Measurements from ENCODE around the gene FBXO8. TPM values are rescaled to one million over a fixed set of nuclear protein-coding genes. Genes with fewer than 3 reads are reported as not detected.

Gene FBXO8
- total RNA-seq, 1 donor from 2014 or later = 18.1 TPM

DNA sequence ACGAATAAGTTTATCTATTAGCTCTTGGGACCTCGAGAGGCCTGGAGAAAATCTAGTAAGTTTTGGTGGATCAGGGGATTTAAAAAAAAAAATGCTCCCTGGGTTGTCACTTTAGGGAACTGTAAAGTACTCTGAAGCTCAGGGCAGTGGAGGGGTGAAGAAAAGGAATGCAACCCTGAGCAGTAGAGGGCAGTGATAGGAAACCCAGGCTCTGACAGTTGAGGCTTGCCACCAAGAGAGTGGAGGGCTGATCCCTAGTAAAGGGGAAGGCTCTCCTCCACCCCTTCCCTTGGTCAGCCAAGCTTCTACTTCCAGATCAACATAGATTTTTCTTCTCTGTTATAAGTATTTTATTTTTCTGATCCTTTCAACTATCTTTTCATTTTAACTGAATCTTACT is 73.1 kb downstream of the FBXO8 start:
- no peak overlapping the region for H3K4me3 Mint-ChIP-seq
- H3K9me3 Mint-ChIP-seq = peaks cover 8% of the 10 kb centered on the region
- peaks cover 23% of the 10 kb centered on the region for H3K4me1 Mint-ChIP-seq (ENCODE audit: low read depth)
- no peak for DNase-seq (ENCODE audit: low spot score)
- no peaks in the 10 kb centered on the region for H3K36me3 Mint-ChIP-seq (ENCODE audit: low read depth)
- intact Hi-C loops (cut with micrococcal nuclease) = no loop called here
- H3K27me3 Mint-ChIP-seq (ENCODE audit: insufficient read depth) = peaks cover 70% of the 10 kb centered on the region
- no peak overlapping the region for H3K27ac Mint-ChIP-seq

DNA sequence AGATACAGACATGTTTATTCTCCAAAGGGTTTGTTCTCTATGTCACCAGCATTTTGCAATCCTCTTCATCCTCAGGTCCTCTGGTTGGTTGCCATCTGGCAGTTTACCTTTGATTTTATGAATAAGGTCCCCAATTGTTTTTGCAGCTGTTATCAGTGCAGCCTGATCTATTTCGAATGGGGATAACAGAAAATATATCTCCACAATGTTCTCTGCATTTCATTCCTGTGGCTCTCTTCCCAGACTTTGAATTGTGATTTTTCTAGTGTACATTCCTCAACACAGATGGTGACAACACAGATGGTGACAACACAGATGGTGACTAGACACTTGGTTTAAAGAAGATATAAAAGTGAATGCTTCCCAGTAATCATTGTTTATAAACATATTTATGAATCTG is 74.1 kb downstream of the FBXO8 start:
- intact Hi-C loops (cut with micrococcal nuclease) = no loop called here
- DNase-seq (ENCODE audit: low spot score) = no peak
- Mint-ChIP-seq H3K36me3 (ENCODE audit: low read depth) (no peaks in the 10 kb centered on the region), H3K27ac (no peak overlapping the region), H3K27me3 (ENCODE audit: insufficient read depth) (peaks cover 68% of the 10 kb centered on the region), H3K9me3 (peaks cover 4% of the 10 kb centered on the region), H3K4me1 (ENCODE audit: low read depth) (peaks cover 17% of the 10 kb centered on the region), H3K4me3 (no peak overlapping the region)

DNA sequence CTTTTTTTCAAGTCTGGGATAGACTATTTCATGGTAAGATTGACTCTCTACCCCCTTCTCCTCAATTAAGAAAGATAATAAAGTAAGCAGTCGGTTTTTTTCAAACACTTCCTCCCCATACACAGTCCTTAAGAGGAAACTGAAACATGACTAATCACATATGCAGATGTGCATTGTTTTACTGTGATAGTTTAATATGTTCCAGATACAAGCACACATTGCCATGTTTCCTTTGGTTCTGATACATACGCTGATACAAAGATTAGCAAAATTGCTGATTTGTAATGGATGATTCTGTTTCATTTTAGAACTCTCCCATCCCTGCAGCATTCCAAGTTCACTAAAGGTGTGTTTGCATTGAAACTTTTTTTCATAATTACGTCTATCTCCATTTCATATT is 76.1 kb downstream of the FBXO8 start:
- Mint-ChIP-seq H3K4me3 (no peak overlapping the region), H3K36me3 (ENCODE audit: low read depth) (no peaks in the 10 kb centered on the region), H3K27ac (no peak overlapping the region), H3K4me1 (ENCODE audit: low read depth) (peaks cover 11% of the 10 kb centered on the region), H3K27me3 (ENCODE audit: insufficient read depth) (peaks cover 53% of the 10 kb centered on the region), H3K9me3 (no peaks in the 10 kb centered on the region)
- no peak for DNase-seq (ENCODE audit: low spot score)
- intact Hi-C loops (cut with micrococcal nuclease) = no loop called here

DNA sequence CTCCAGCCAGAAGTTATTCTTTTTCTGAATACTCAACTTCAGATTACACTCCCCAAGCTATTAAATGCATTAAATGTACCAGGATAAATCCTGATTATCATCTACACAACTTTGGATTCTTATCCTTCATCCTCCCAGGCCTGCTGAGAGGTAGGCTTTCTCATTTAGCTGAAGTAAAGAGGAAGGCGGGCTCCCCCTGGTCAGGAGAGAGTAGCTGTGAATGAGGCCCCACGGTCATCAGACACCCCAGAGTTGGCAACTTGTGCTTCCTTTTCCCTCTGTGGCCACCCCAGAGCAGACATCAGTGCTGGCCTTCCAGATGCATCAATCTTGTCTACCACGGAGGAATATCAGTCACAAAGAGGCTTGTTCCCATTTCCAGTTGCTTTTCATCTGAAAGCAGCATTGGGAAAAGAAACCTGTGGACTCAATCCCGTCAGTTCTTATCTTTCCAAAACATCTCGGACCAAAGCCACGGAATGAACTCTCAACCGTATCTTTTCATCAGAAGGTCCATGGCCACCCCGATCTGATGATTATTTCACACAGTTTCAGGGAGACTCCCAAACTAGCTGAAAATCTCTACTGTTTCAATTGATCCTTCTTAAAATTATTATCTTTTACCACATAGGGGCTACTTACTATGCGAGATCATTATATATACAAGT is 79.2 kb downstream of the FBXO8 start:
- Mint-ChIP-seq H3K4me1 (ENCODE audit: low read depth) (no peaks in the 10 kb centered on the region), H3K27me3 (ENCODE audit: insufficient read depth) (peaks cover 26% of the 10 kb centered on the region), H3K27ac (no peak overlapping the region), H3K9me3 (no peaks in the 10 kb centered on the region), H3K36me3 (ENCODE audit: low read depth) (no peaks in the 10 kb centered on the region), H3K4me3 (no peak overlapping the region)
- intact Hi-C loops (cut with micrococcal nuclease) = no loop called here
- DNase-seq (ENCODE audit: low spot score) = no peak

DNA sequence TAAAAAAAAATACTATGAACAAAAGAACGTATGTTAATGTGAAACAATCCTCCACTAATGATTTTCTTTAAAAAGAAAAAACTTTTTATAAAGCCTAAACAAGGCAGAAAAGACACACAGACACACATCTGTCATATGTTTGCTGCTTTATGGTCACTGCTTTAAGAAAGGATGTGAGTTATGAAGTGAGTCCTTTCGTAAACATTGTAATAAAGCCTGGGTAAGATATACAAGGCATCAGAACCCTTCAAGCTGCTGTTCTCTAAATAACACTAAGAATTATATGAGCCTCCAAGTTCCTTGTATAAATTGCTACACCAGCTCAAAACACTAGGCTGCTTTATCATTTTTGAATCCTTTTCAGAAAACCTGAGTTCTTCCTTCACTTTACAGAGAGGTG is 81.6 kb downstream of the FBXO8 start:
- H3K9me3 Mint-ChIP-seq = no peaks in the 10 kb centered on the region
- H3K4me3 Mint-ChIP-seq = no peak overlapping the region
- no peak for DNase-seq (ENCODE audit: low spot score)
- H3K36me3 Mint-ChIP-seq (ENCODE audit: low read depth) = no peaks in the 10 kb centered on the region
- intact Hi-C loops (cut with micrococcal nuclease) = no loop called here
- peaks cover 15% of the 10 kb centered on the region for H3K27me3 Mint-ChIP-seq (ENCODE audit: insufficient read depth)
- H3K4me1 Mint-ChIP-seq (ENCODE audit: low read depth) = no peaks in the 10 kb centered on the region
- H3K27ac Mint-ChIP-seq = no peak overlapping the region

DNA sequence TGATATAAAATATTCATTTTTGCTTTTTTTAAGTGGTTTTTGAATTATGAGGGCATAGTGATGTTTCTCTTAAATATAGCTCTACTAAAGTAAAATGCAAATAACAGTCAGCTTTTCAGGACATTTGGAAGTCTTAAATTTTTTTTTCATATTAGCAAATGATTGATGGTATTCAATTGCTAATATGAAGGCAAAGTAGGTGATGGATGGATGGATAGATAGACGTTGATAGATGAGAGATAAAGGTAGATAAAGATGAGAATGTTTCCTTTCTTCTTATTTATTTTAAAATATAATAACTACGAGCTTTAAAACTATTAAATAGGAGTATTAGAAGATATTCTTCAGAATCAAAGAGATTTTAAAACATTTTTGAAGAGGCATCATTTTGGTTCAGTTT is 83.7 kb downstream of the FBXO8 start:
- intact Hi-C loops (cut with micrococcal nuclease) = no loop called here
- no peak overlapping the region for H3K4me3 Mint-ChIP-seq
- H3K9me3 Mint-ChIP-seq = no peaks in the 10 kb centered on the region
- no peaks in the 10 kb centered on the region for H3K36me3 Mint-ChIP-seq (ENCODE audit: low read depth)
- H3K27ac Mint-ChIP-seq = no peak overlapping the region
- no peak for DNase-seq (ENCODE audit: low spot score)
- no peaks in the 10 kb centered on the region for H3K4me1 Mint-ChIP-seq (ENCODE audit: low read depth)
- H3K27me3 Mint-ChIP-seq (ENCODE audit: insufficient read depth) = peaks cover 17% of the 10 kb centered on the region

DNA sequence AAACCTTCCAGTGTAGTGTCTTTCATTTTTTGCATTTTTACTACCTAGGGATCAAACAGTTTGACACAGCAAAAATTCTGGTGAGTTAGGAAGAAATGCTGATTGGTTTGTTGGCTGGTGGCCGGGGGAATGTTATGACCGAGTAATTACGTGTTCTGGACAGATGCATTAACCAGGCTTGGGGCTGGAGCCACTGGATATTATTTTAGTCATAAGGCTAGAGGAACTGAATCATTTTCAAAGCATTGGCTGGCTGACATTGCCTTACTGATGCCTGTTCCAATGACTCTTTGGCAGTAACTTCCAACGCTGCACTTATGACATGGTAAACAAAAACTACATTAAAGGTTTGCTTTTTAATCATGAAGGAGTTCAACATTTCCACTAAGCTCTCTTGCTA is 84.6 kb downstream of the FBXO8 start:
- no peaks in the 10 kb centered on the region for H3K4me1 Mint-ChIP-seq (ENCODE audit: low read depth)
- H3K27ac Mint-ChIP-seq = no peak overlapping the region
- H3K36me3 Mint-ChIP-seq (ENCODE audit: low read depth) = no peaks in the 10 kb centered on the region
- H3K9me3 Mint-ChIP-seq = no peaks in the 10 kb centered on the region
- intact Hi-C loops (cut with micrococcal nuclease) = no loop called here
- H3K27me3 Mint-ChIP-seq (ENCODE audit: insufficient read depth) = peaks cover 12% of the 10 kb centered on the region
- no peak for DNase-seq (ENCODE audit: low spot score)
- H3K4me3 Mint-ChIP-seq = no peak overlapping the region

DNA sequence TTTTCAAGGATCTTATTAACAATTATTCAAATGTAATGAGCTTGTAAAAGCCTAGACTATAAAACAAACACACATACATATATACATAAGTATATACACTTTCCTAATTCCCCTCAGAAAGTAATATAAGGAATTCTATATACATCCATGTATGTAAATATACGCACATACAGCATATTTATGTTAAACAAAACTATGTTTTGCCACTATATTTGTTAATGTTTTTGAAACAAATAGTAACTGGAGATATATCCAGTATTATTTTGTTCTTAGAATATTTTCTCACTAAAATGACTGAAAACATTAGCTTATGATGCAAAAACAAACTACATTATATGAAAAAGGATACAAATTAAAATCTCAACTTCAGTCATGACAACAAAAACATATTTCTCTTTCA is 85.1 kb downstream of the FBXO8 start:
- H3K4me1 Mint-ChIP-seq (ENCODE audit: low read depth) = no peaks in the 10 kb centered on the region
- no peaks in the 10 kb centered on the region for H3K36me3 Mint-ChIP-seq (ENCODE audit: low read depth)
- H3K27ac Mint-ChIP-seq = no peak overlapping the region
- no peaks in the 10 kb centered on the region for H3K9me3 Mint-ChIP-seq
- intact Hi-C loops (cut with micrococcal nuclease) = no loop called here
- peaks cover 12% of the 10 kb centered on the region for H3K27me3 Mint-ChIP-seq (ENCODE audit: insufficient read depth)
- H3K4me3 Mint-ChIP-seq = no peak overlapping the region
- no peak for DNase-seq (ENCODE audit: low spot score)

DNA sequence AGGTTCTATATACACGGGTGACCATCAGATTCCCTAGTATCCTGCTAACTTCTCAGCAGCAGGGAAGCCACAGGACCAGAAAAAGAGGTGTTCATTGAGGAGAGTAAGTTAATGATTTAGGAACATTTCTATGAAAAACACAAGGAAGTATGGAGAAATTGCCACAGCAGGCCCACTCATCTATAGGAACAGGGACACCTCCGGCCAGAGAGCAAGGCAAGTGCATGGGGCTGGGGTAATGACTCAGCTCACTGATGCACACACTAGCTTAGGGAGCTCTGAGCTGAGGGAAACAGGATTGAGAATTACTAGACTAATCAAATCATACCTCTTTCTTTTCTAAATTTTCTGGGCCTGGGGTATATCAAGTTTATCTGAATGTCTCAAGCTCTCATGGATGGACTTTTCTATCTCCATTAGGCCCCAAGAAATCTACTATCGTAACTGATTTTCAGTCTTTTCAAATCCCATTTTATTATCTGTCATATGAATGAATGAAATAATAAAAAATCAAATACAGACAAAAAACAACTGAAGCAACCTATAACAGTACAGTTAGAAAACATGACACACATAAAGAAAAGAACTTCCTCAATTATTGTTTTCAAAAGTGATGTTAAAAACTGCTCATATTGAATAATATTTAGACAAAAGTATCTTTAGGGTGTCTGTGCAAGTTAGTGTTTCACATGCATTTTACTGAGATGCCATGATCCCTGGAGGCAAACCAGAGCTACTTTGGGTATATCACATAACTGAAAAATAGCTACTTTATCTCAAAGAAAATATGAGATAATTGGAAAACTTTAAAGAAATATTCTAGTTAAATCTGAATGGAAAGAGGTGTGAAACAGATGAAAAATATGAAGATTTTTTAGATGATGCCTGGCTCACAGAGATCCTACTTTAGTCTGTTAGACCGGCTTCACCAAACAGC is 89.8 kb downstream of the FBXO8 start:
- no peaks in the 10 kb centered on the region for H3K36me3 Mint-ChIP-seq (ENCODE audit: low read depth)
- peaks cover 7% of the 10 kb centered on the region for H3K27me3 Mint-ChIP-seq (ENCODE audit: insufficient read depth)
- H3K4me1 Mint-ChIP-seq (ENCODE audit: low read depth) = no peaks in the 10 kb centered on the region
- no peak overlapping the region for H3K4me3 Mint-ChIP-seq
- intact Hi-C loops (cut with micrococcal nuclease) = no loop called here
- no peak for DNase-seq (ENCODE audit: low spot score)
- H3K9me3 Mint-ChIP-seq = no peaks in the 10 kb centered on the region
- no peak overlapping the region for H3K27ac Mint-ChIP-seq

DNA sequence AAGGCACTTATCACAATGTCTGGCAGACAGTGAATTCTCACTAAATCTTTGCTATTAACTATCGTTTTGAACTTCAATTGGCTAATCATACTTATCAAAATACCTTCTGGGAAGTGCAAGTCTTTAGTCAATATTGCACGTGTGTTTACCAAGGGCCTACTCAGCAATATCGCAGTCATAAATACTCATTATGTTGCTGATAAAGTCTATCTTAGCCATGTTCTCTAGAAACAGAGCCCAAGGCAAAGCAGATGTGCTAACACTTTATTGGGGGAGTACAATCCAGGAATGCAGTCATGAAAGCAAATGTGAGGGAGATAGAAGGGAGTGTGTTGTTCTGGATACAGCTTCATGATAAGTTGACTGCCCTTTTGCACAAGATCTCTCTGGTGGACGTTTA is 90.5 kb downstream of the FBXO8 start:
- no peak for DNase-seq (ENCODE audit: low spot score)
- no peak overlapping the region for H3K4me3 Mint-ChIP-seq
- H3K4me1 Mint-ChIP-seq (ENCODE audit: low read depth) = no peaks in the 10 kb centered on the region
- H3K27me3 Mint-ChIP-seq (ENCODE audit: insufficient read depth) = peaks cover 8% of the 10 kb centered on the region
- intact Hi-C loops (cut with micrococcal nuclease) = no loop called here
- H3K36me3 Mint-ChIP-seq (ENCODE audit: low read depth) = no peaks in the 10 kb centered on the region
- H3K27ac Mint-ChIP-seq = no peak overlapping the region
- no peaks in the 10 kb centered on the region for H3K9me3 Mint-ChIP-seq

DNA sequence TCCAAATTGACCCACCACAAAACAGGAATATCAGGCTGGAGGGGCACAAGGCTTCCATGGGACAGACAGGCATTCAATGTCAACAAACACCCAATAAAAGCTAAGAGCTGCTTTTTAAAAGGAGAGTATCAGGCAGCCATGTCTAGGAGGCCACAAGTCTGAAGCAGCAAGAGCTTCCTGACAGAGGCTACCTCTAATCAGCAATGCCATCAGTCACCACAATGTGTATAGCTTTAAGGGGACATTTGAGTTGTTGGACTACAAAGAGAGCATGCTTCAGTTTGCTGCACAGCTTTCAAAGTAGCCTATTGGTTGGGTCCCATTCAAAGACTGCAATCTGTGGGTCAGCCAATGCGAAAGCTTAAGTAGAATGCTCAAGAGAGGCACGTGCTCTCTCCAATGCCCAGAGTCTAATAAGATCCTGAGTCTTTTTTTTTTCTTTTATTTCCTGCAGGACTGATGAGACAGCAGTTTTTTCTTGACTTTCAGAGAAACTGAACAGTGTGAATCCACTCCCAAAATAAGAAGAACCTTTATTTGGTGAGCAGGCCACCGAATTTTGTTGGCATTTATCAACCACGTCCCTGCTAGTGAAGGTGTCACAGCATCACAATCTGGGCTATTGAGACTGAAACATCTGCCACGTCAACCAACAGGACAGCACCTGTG is 92.5 kb downstream of the FBXO8 start:
- no peak overlapping the region for H3K4me3 Mint-ChIP-seq
- H3K4me1 Mint-ChIP-seq (ENCODE audit: low read depth) = no peaks in the 10 kb centered on the region
- DNase-seq (ENCODE audit: low spot score) = no peak
- no peak overlapping the region for H3K27ac Mint-ChIP-seq
- H3K36me3 Mint-ChIP-seq (ENCODE audit: low read depth) = no peaks in the 10 kb centered on the region
- intact Hi-C loops (cut with micrococcal nuclease) = no loop called here
- H3K9me3 Mint-ChIP-seq = no peaks in the 10 kb centered on the region
- H3K27me3 Mint-ChIP-seq (ENCODE audit: insufficient read depth) = peaks cover 8% of the 10 kb centered on the region

DNA sequence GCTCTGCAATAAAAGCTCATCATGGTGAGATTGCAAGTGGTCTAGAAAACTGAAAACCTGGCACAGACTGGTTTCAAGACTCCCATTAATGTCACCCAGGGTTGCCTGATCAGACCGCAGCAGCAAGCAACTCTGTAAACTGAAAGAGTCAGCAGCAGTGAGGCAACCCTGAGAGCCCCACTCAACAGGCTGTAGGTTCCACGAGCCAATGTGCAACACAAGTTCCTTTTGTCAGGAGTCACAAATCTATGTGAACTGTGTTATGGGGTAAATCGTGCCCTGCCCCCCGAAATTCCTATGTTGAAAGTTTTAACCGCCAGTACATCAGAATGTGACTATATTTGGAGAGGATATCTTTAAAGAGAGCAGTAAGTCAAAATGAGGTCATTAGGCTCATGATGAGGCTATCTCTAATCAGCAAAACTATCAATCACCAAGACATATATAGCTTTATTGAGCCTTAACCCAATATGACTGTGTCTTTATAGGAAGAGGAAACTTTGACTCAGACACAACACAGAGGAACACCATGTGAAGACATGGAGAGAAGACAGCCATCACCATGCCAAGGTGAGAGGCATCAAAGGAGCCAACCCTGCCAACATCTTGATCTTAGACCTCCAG is 94.0 kb downstream of the FBXO8 start:
- H3K27ac Mint-ChIP-seq = no peak overlapping the region

More for the DNA sequence above, 94.0 kb downstream of the FBXO8 start:
- no peak overlapping the region for H3K4me3 Mint-ChIP-seq
- intact Hi-C loops (cut with micrococcal nuclease) = no loop called here
- no peaks in the 10 kb centered on the region for H3K9me3 Mint-ChIP-seq
- no peaks in the 10 kb centered on the region for H3K36me3 Mint-ChIP-seq (ENCODE audit: low read depth)
- peaks cover 5% of the 10 kb centered on the region for H3K27me3 Mint-ChIP-seq (ENCODE audit: insufficient read depth)
- no peaks in the 10 kb centered on the region for H3K4me1 Mint-ChIP-seq (ENCODE audit: low read depth)
- DNase-seq (ENCODE audit: low spot score) = no peak
